Natural killer cell (primary cell): Measurements from ENCODE around the gene OSBP2. TPM values are rescaled to one million over a fixed set of nuclear protein-coding genes. Genes with fewer than 3 reads are reported as not detected.

ENCODE experiments used
- ATAC-seq, 3 donors: fragments of 150-1000 bp in 2 of 3; fragments of 200-7000 bp in 1 of 3; cut with Tn5 transposase; 1 replicate in 1 of 3; 2 replicates in 2 of 3; pipeline ENCODE4 v1.10.0; 2021; ENCODE audit warnings: mild to moderate bottlenecking in 2 of 3, moderate library complexity in 2 of 3
- DNase-seq, 2 donors: peaks; one replicate each; pipeline versions ENCODE4 v3.0.0 to v3.0.0-alpha.2; 2013 to 2021; ENCODE audit warnings: mixed read lengths in 1 of 2
- H3K27ac ChIP-seq: one replicate; pipeline ENCODE4 v1.5.1; 2013; ENCODE audit warnings: mild to moderate bottlenecking, low read length
- H3K27me3 ChIP-seq: one replicate; pipeline ENCODE4 v1.6.1; 2013; ENCODE audit warnings: low read length; ENCODE audit not compliant: control insufficient read depth, insufficient read depth
- H3K36me3 ChIP-seq: one replicate; pipeline ENCODE4 v1.6.1; 2013; ENCODE audit warnings: low read length; ENCODE audit not compliant: control insufficient read depth, insufficient read depth
- H3K4me1 ChIP-seq: one replicate; pipeline ENCODE4 v1.6.1; 2013; ENCODE audit warnings: low read length; ENCODE audit not compliant: control insufficient read depth, insufficient read depth
- H3K4me3 ChIP-seq: one replicate; pipeline ENCODE4 v1.5.1; 2013; ENCODE audit warnings: low read length
- H3K9me3 ChIP-seq: one replicate; pipeline ENCODE4 v1.6.1; 2013; ENCODE audit warnings: low read length; ENCODE audit not compliant: control insufficient read depth, insufficient read depth
- H3K27ac Mint-ChIP-seq, 2 donors: one replicate each; pipeline ENCODE4 v1.8.0; 2022; ENCODE audit warnings: mild to moderate bottlenecking in 2 of 2, mixed read lengths in 2 of 2, moderate library complexity in 1 of 2
- H3K27me3 Mint-ChIP-seq, 2 donors: one replicate each; pipeline ENCODE4 v1.8.0; 2022; ENCODE audit warnings: low read depth in 2 of 2, mixed read lengths in 2 of 2
- H3K36me3 Mint-ChIP-seq: one replicate; pipeline ENCODE4 v1.8.0; 2022; ENCODE audit warnings: mixed read lengths
- H3K4me1 Mint-ChIP-seq, 2 donors: one replicate each; pipeline ENCODE4 v1.8.0; 2022; ENCODE audit warnings: mixed read lengths in 2 of 2
- H3K4me3 Mint-ChIP-seq: one replicate; pipeline ENCODE4 v1.8.0; 2022; ENCODE audit warnings: mild to moderate bottlenecking, moderate library complexity, mixed read lengths
- H3K9me3 Mint-ChIP-seq, 2 donors: one replicate each; pipeline ENCODE4 v1.8.0; 2022; ENCODE audit warnings: mixed read lengths in 2 of 2
- WGBS: methylation state at CpG from one replicate; pipeline ENCODE4 v1.1.7; 2013; ENCODE audit warnings: missing lambda C conversion rate; ENCODE audit not compliant: insufficient coverage; 5-methylcytosine and 5-hydroxymethylcytosine counted together
- intact Hi-C: fragments of 100-400 bp; cut with micrococcal nuclease; formaldehyde crosslinking; loops from one replicate; pipeline ENCODE4 v1.14.2; 2022
- total RNA-seq, 4 donors: library from RNA; stranded (reverse); fragments of 120-200 nt in 1 of 4; gene quantifications; one replicate each; pipeline versions ENCODE4 v1.2.3 to v1.2.4, GENCODE V29; 2013 to 2022
- TF ChIP-seq, protein P1 (sequence below): fragments of 200-600 bp; IDR thresholded peaks from one replicate; pipeline ENCODE4 v1.8.0; 2022; ENCODE audit warnings: antibody characterized with exemption

OSBP2 gene
- total RNA-seq, 3 donors from 2014 or later (not counting 1 experiment from before 2014, with no cell fraction given): 0.65 to 1.2 (median 0.79) TPM

DNA sequence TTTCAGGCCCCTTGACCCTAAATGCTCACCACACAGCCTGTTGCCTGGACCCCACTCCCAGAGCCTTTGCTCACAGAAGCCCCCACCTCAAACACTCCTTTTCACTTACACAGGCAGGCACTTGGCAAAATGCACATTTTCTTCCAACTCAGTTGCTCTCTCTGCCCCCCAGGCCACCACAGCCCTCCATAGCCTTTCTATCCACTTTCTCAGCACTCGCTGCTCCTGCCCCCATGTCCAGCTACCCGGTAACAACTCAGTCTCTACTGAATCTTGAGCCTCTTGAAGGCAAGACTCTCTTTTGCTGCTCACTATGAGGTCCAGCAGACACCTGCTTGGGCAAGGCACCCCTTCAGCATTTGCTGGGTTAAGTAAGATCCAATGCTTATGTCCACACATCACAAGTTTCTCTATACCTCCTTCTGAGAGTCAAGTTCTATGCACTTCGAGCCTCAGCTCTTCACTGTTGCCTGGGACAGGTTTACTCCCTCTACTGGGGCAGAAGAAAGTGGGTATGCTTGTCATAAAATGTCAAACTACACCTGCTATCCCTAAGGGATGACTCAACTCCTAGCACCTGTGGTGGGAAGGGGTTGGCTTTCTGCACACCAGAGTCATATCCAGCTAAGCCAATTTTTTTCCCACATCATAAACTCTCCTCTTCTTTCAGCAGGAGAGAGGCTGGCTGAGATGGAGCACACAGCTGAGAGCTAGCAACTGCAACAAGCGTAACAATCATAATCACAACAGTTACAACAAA is 237.0 kb downstream of the OSBP2 start:
- Mint-ChIP-seq H3K4me1 (peaks cover 0 to 4% of the 10 kb centered on the region in 2 donors), H3K27me3 (no peaks in the 10 kb centered on the region), H3K27ac (no peak overlapping the region), H3K9me3 (no peaks in the 10 kb centered on the region), H3K36me3 (peaks cover 37% of the 10 kb centered on the region), H3K4me3 (no peak overlapping the region)
- Histone ChIP-seq H3K4me1 (no peaks in the 10 kb centered on the region), H3K36me3 (peaks cover 86% of the 10 kb centered on the region), H3K9me3 (no peaks in the 10 kb centered on the region), H3K4me3 (no peak overlapping the region), H3K27me3 (no peaks in the 10 kb centered on the region), H3K27ac (no peak overlapping the region)
- DNase-seq (no peak), ATAC-seq (no peak)
- 97% methylated on average over 2 of the region's 4 CpGs for WGBS
- TF ChIP-seq, protein P1, sequence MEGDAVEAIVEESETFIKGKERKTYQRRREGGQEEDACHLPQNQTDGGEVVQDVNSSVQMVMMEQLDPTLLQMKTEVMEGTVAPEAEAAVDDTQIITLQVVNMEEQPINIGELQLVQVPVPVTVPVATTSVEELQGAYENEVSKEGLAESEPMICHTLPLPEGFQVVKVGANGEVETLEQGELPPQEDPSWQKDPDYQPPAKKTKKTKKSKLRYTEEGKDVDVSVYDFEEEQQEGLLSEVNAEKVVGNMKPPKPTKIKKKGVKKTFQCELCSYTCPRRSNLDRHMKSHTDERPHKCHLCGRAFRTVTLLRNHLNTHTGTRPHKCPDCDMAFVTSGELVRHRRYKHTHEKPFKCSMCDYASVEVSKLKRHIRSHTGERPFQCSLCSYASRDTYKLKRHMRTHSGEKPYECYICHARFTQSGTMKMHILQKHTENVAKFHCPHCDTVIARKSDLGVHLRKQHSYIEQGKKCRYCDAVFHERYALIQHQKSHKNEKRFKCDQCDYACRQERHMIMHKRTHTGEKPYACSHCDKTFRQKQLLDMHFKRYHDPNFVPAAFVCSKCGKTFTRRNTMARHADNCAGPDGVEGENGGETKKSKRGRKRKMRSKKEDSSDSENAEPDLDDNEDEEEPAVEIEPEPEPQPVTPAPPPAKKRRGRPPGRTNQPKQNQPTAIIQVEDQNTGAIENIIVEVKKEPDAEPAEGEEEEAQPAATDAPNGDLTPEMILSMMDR: no peak
- intact Hi-C loops: no loop called here

DNA sequence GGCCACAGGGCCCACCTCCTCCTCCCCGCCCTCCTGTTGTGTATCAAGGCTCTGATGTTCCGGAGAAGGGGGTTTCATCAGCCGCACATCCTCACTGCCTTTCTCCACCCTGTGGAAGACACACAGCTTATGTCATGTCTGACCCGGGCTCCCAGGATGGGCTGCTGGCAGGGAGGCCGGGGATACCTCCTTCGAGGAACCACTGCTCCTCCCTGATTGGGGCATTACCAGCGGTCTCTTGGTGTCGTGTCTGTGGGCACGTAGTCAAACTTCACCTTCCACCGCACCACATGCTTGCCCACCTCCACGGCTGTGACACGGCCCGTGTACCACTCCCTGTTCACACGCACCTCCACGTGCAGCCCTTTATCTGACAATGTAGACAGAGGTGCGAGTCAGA is 238.0 kb downstream of the OSBP2 start:
- no peaks in the 10 kb centered on the region for H3K4me1 ChIP-seq
- DNase-seq (no peak), ATAC-seq (no peak)
- intact Hi-C loops: no loop called here
- TF ChIP-seq, protein P1: no peak
- peaks cover 87% of the 10 kb centered on the region for H3K36me3 ChIP-seq
- Mint-ChIP-seq H3K4me1 (peaks cover 0 to 4% of the 10 kb centered on the region in 2 donors), H3K36me3 (peaks cover 37% of the 10 kb centered on the region), H3K27me3 (no peaks in the 10 kb centered on the region), H3K4me3 (no peak overlapping the region), H3K9me3 (no peaks in the 10 kb centered on the region), H3K27ac (no peak overlapping the region)
- H3K27ac ChIP-seq: no peak overlapping the region
- no peak overlapping the region for H3K4me3 ChIP-seq
- 96% methylated on average over 16 of the region's 16 CpGs for WGBS
- H3K9me3 ChIP-seq: no peaks in the 10 kb centered on the region
- H3K27me3 ChIP-seq: no peaks in the 10 kb centered on the region

DNA sequence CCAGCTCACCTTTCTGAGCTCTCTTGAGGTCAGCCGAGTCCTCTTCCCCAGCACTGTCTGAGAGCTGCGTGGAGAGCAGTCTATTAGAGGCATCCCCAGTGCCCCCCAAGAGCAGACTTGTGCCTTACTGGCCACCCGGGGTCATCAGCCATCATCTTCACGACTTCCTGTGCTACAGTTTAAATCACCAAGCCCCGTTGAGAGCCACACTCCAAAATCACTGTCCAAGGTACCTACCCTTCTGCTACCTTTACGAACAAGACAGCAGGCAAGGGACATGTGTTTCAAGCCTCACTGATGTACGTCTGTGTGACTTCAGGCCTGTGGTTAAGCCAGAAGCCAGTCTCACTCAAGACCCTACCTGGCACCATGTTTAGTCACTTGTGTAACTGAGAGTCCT is 238.8 kb downstream of the OSBP2 start:
- H3K27me3 Mint-ChIP-seq: no peaks in the 10 kb centered on the region
- ATAC-seq (no peak), DNase-seq (no peak)
- H3K36me3 Mint-ChIP-seq: peaks cover 37% of the 10 kb centered on the region
- 92% methylated on average over 7 of the region's 7 CpGs for WGBS
- H3K4me1 Mint-ChIP-seq: peaks cover 0 to 4% of the 10 kb centered on the region in 2 donors
- H3K9me3 Mint-ChIP-seq: no peaks in the 10 kb centered on the region
- TF ChIP-seq, protein P1: no peak
- intact Hi-C loops: no loop called here
- no peak overlapping the region for H3K4me3 Mint-ChIP-seq
- no peak overlapping the region for H3K27ac ChIP-seq
- H3K4me3 ChIP-seq: no peak overlapping the region
- peaks cover 86% of the 10 kb centered on the region for H3K36me3 ChIP-seq
- no peaks in the 10 kb centered on the region for H3K27me3 ChIP-seq
- H3K9me3 ChIP-seq: no peaks in the 10 kb centered on the region
- H3K27ac Mint-ChIP-seq: no peak overlapping the region
- no peaks in the 10 kb centered on the region for H3K4me1 ChIP-seq

DNA sequence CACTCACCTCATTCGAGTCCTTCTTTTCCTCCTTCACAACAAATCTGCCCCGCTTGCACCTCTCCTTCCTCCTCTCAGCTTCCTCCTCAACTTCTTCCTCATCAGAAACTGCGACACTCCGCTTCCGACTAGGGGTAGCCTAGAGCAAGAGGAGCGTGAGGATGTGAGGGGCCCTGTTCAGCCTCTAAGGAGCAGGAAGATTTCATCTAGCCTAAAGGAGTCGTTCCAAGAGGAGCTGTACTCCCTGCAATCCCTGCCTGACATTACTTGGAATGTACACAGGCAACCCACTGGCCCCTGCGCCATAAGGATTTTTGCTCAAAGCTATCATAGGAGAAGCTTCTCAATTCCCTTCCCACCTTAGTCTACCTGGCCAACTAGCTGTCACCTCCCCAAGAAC is 239.4 kb downstream of the OSBP2 start:
- H3K4me3 ChIP-seq: no peak overlapping the region
- Mint-ChIP-seq H3K27me3 (no peaks in the 10 kb centered on the region), H3K36me3 (peaks cover 42% of the 10 kb centered on the region), H3K9me3 (no peaks in the 10 kb centered on the region), H3K27ac (no peak overlapping the region), H3K4me3 (no peak overlapping the region), H3K4me1 (peaks cover 0 to 4% of the 10 kb centered on the region in 2 donors)
- TF ChIP-seq, protein P1: no peak
- intact Hi-C loops: no loop called here
- H3K27ac ChIP-seq: no peak overlapping the region
- WGBS: 97% methylated on average over 8 of the region's 8 CpGs
- no peaks in the 10 kb centered on the region for H3K9me3 ChIP-seq
- H3K27me3 ChIP-seq: no peaks in the 10 kb centered on the region
- H3K4me1 ChIP-seq: no peaks in the 10 kb centered on the region
- DNase-seq: no peak
- peaks cover 85% of the 10 kb centered on the region for H3K36me3 ChIP-seq
- no peak for ATAC-seq
